ENCODE measurements around the gene RCOR1. TPM values are rescaled to one million over a fixed set of nuclear protein-coding genes. Genes with fewer than 3 reads are reported as not detected.

RCOR1 gene
- total and polyA plus RNA-seq, 2 donors (not counting 1 experiment from before 2014, with no cell fraction given): 8.7 to 37.1 TPM

GRCh38 chr14:102556098-102556677, 36.3 kb upstream of the RCOR1 start:
- H2AFZ ChIP-seq (ENCODE audit: insufficient read depth, low read depth, low read length, poor library complexity, severe bottlenecking): no peak overlapping the region
- H3K4me3 ChIP-seq (ENCODE audit: control extremely low read depth in 1 of 5, extremely low read depth in 1 of 5, insufficient read depth in 1 of 5, low read depth in 2 of 5, low read length in 4 of 5): peak overlapping the region in 1 of 5 experiments; percentile 72
- Mint-ChIP-seq H3K4me1 (peaks cover 14% of the 10 kb centered on the region), H3K4me3 (peak overlapping the region; percentile 45), H3K9me3 (ENCODE audit: insufficient read depth) (no peaks in the 10 kb centered on the region), H3K27ac (no peak overlapping the region), H3K27me3 (no peaks in the 10 kb centered on the region)
- H3K36me3 ChIP-seq (replicated peaks in 1 of 2; ENCODE audit: control extremely low read depth in 1 of 2, control insufficient read depth in 1 of 2, extremely low read depth in 1 of 2, insufficient read depth in 2 of 2, low read length in 1 of 2): no peaks in the 10 kb centered on the region
- peaks cover 17 to 30% of the 10 kb centered on the region in 2 donors for H3K4me1 ChIP-seq (ENCODE audit: control insufficient read depth in 2 of 2, insufficient read depth in 2 of 2, low read length in 2 of 2)
- H3K27ac ChIP-seq (ENCODE audit: low read length in 2 of 2): no peak overlapping the region
- H3K79me2 ChIP-seq (ENCODE audit: control insufficient read depth, insufficient read depth, low read length): no peaks in the 10 kb centered on the region
- ATAC-seq (ENCODE audit: low read depth): no peak
- H3K9me3 ChIP-seq (ENCODE audit: control extremely low read depth in 1 of 3, control insufficient read depth in 2 of 3, insufficient read depth in 1 of 3, low read length in 2 of 3): no peaks in the 10 kb centered on the region
- DNase-seq: no peak
- 86% methylated on average over 9 of the region's 14 CpGs for WGBS (ENCODE audit: insufficient coverage)
- no peaks in the 10 kb centered on the region for H3K27me3 ChIP-seq (replicated peaks in 1 of 4; ENCODE audit: control extremely low read depth in 1 of 4, control insufficient read depth in 3 of 4, insufficient read depth in 4 of 4, low read length in 3 of 4)
- H4K20me1 ChIP-seq (ENCODE audit: control insufficient read depth, insufficient read depth, low read length, poor library complexity, severe bottlenecking): no peaks in the 10 kb centered on the region
- intact Hi-C loops (cut with micrococcal nuclease): no loop called here
- no peak for TF ChIP-seq EZH2 (IDR thresholded peaks at IDR 0.05; ENCODE audit: borderline replicate concordance, insufficient read depth, low read depth, low read length, poor library complexity, severe bottlenecking)
- TF ChIP-seq CTCF (IDR thresholded peaks at IDR 0.05): no peak
- CTCF ChIA-PET: no interaction called here
- peak overlapping the region; percentile 80 for H3K4me2 ChIP-seq (replicated peaks; ENCODE audit: low read depth, low read length, poor library complexity, severe bottlenecking)
- POLR2A ChIA-PET: interaction anchor here (0.7 kb wide), 2 partner anchors 54 to 266 kb away, joined by 3 to 4 read pairs; no protein-coding TSS in a partner anchor
- H3K9ac ChIP-seq (ENCODE audit: low read length): no peak overlapping the region

- ChIA-PET CTCF (interaction anchor here (1.0 kb wide), 1 partner anchor 41 kb away, joined by 4 read pairs; no protein-coding TSS in a partner anchor), POLR2A (no interaction called here)
- no peaks in the 10 kb centered on the region for H3K27me3 ChIP-seq (replicated peaks in 1 of 4; ENCODE audit: control extremely low read depth in 1 of 4, control insufficient read depth in 3 of 4, insufficient read depth in 4 of 4, low read length in 3 of 4)
- no peaks in the 10 kb centered on the region for H3K9me3 ChIP-seq (ENCODE audit: control extremely low read depth in 1 of 3, control insufficient read depth in 2 of 3, insufficient read depth in 1 of 3, low read length in 2 of 3)
- H3K9me3 Mint-ChIP-seq (ENCODE audit: insufficient read depth): no peaks in the 10 kb centered on the region
- H3K4me1 ChIP-seq (ENCODE audit: control insufficient read depth in 2 of 2, insufficient read depth in 2 of 2, low read length in 2 of 2): peaks cover 17 to 33% of the 10 kb centered on the region in 2 donors
- H3K4me1 Mint-ChIP-seq: peaks cover 16% of the 10 kb centered on the region
- H4K20me1 ChIP-seq (ENCODE audit: control insufficient read depth, insufficient read depth, low read length, poor library complexity, severe bottlenecking): no peaks in the 10 kb centered on the region
- DNase-seq (no peak), ATAC-seq (ENCODE audit: low read depth) (no peak)
- H3K9ac ChIP-seq (ENCODE audit: low read length): no peak overlapping the region
- H3K27ac ChIP-seq (ENCODE audit: low read length in 2 of 2): no peak overlapping the region
- intact Hi-C loops (cut with micrococcal nuclease): no loop called here
- H3K79me2 ChIP-seq (ENCODE audit: control insufficient read depth, insufficient read depth, low read length): no peaks in the 10 kb centered on the region
- TF ChIP-seq CTCF (IDR thresholded peaks at IDR 0.05) (no peak), EZH2 (IDR thresholded peaks at IDR 0.05; ENCODE audit: borderline replicate concordance, insufficient read depth, low read depth, low read length, poor library complexity, severe bottlenecking) (no peak)
- H2AFZ ChIP-seq (ENCODE audit: insufficient read depth, low read depth, low read length, poor library complexity, severe bottlenecking): no peak overlapping the region
- no peak overlapping the region for H3K27ac Mint-ChIP-seq
- H3K4me3 Mint-ChIP-seq: no peak overlapping the region
- H3K4me2 ChIP-seq (replicated peaks; ENCODE audit: low read depth, low read length, poor library complexity, severe bottlenecking): no peak overlapping the region
- H3K36me3 ChIP-seq (replicated peaks in 1 of 2; ENCODE audit: control extremely low read depth in 1 of 2, control insufficient read depth in 1 of 2, extremely low read depth in 1 of 2, insufficient read depth in 2 of 2, low read length in 1 of 2): no peaks in the 10 kb centered on the region
- H3K27me3 Mint-ChIP-seq: no peaks in the 10 kb centered on the region
- no peak overlapping the region for H3K4me3 ChIP-seq (ENCODE audit: control extremely low read depth in 1 of 5, extremely low read depth in 1 of 5, insufficient read depth in 1 of 5, low read depth in 2 of 5, low read length in 4 of 5)
- WGBS (ENCODE audit: insufficient coverage): 93% methylated on average over 7 of the region's 12 CpGs
Measured at GRCh38 chr14:102557434-102558226, 34.8 kb upstream of the RCOR1 start.

Measured in B cell (primary cell).